ENCODE results near the gene JMJD8.

GRCh38 chr16:686459-687260 lies 2.5 kb upstream of the JMJD8 start:
- TF ChIP-seq CTCF (IDR thresholded peaks at IDR 0.05; ENCODE audit: low read depth, low read length, missing input control) (no peak), ZBTB33 (IDR thresholded peaks at IDR 0.05) (no peak), HNF4A (conservative IDR thresholded peaks at IDR 0.05) (no peak)
